KG1 (cell line): Measurements from ENCODE around the gene TAF4.

ENCODE experiments used
- DNase-seq: peaks from one replicate; lab custom pipeline; 2025; lab: John Stamatoyannopoulos, UW

Gene TAF4

GRCh38 chr20:61964675-61965605 lies 100.7 kb downstream of the TAF4 start:
- no peak for DNase-seq

- no peak for DNase-seq
Observed at GRCh38 chr20:61963885-61964674, 101.6 kb downstream of the TAF4 start.

- DNase-seq: no peak
Observed at GRCh38 chr20:61963149-61963548, 102.5 kb downstream of the TAF4 start.

GRCh38 chr20:61960836-61961235 lies 104.8 kb downstream of the TAF4 start:
- no peak for DNase-seq

GRCh38 chr20:61958773-61959700 lies 106.6 kb downstream of the TAF4 start:
- no peak for DNase-seq

GRCh38 chr20:61957961-61958715 lies 107.5 kb downstream of the TAF4 start:
- no peak for DNase-seq

GRCh38 chr20:61956396-61957342 lies 109.0 kb downstream of the TAF4 start:
- DNase-seq: no peak

GRCh38 chr20:61955668-61956395 lies 109.8 kb downstream of the TAF4 start:
- DNase-seq: no peak

- DNase-seq: no peak
Observed at GRCh38 chr20:61954276-61955021, 111.2 kb downstream of the TAF4 start.

- no peak for DNase-seq
Observed at GRCh38 chr20:61953037-61954021, 112.4 kb downstream of the TAF4 start.

- DNase-seq: no peak
Observed at GRCh38 chr20:61951695-61952533, 113.8 kb downstream of the TAF4 start.

- no peak for DNase-seq
Observed at GRCh38 chr20:61950641-61951071, 115.0 kb downstream of the TAF4 start.

- no peak for DNase-seq
Observed at GRCh38 chr20:61949714-61950640, 115.7 kb downstream of the TAF4 start.

GRCh38 chr20:61949363-61949713 lies 116.3 kb downstream of the TAF4 start:
- no peak for DNase-seq
